GM13976 (cell line): ENCODE measurements around the gene STIM1.

Experiments
- DNase-seq: peaks from one replicate; pipeline ENCODE4 v3.0.0; 2012; ENCODE audit warnings: low spot score
- CTCF ChIP-seq: IDR thresholded peaks from 2 replicates; pipeline ENCODE4 v1.5.1; 2012; ENCODE audit warnings: borderline replicate concordance, mild to moderate bottlenecking; ENCODE audit not compliant: insufficient read depth; ENCODE audit errors: extremely low read depth, missing control alignments, control extremely low read depth
- in situ Hi-C: fragments of 300-500 bp; cut with MboI; formaldehyde crosslinking; loops from one replicate; pipeline ENCODE4 v1.12.0; 2022; ENCODE audit warnings: low sequenced_read_pairs, mixed read lengths, inconsistent platforms; ENCODE audit not compliant: unreplicated experiment

STIM1 gene

GRCh38 chr11:4027746-4028145 is 172.3 kb downstream of the STIM1 start:
- in situ Hi-C loops, result no loop called here
- no peak for DNase-seq
- TF ChIP-seq CTCF, result no peak

- DNase-seq, result no peak
- in situ Hi-C loops, result no loop called here
- TF ChIP-seq CTCF, result no peak
Observed at GRCh38 chr11:4030197-4030596, 174.7 kb downstream of the STIM1 start.

- no peak for DNase-seq
- TF ChIP-seq CTCF, result no peak
- in situ Hi-C loops, result no loop called here
Observed at GRCh38 chr11:4032097-4032496, 176.6 kb downstream of the STIM1 start.

DNA sequence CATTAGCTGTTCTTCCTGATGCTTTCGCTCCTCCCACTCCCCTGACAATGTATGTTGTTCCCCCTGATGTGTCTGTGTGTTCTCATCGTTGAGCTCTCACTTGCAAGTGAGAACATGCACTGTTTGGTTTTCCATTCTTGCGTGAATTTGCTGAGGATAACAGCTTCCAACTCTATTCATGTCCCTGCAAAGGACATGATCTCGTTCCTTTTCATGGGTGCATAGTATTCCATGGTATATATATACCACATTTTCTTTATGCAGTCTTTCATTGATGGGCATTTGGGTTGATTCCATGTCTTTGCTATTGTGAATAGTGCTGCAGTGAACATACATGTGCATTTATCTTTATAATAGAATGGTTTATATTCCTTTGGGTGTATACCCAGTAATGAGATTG is 180.5 kb downstream of the STIM1 start:
- in situ Hi-C loops, result no loop called here
- no peak for DNase-seq
- TF ChIP-seq CTCF, result no peak

DNA sequence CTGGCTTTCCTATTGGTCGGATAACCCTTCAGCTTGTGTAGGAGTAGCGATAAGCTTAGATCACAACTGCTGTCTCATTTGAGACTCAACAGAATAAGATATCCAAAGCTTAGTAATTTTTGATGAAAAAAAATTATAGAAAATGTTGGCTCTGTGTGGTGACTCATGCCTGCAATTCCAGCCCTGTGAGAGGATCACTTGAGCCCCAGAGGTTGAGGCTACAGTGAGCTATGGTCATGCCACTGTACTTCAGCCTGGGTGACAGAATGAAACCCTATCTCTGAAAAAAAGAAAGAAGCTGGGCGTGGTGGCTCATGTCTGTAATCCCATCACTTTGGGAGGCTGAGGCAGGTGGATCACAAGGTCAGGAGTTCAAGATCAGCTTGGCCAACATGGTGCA is 183.5 kb downstream of the STIM1 start:
- no peak for TF ChIP-seq CTCF
- DNase-seq, result no peak
- in situ Hi-C loops, result no loop called here

GRCh38 chr11:4040461-4040860 is 185.0 kb downstream of the STIM1 start:
- in situ Hi-C loops, result no loop called here
- no peak for TF ChIP-seq CTCF
- DNase-seq, result no peak
